Aorta (tissue), 5 donors: ENCODE data around the gene RNASE11. TPM values are rescaled to one million over a fixed set of nuclear protein-coding genes. Genes with fewer than 3 reads are reported as not detected.

Experiments
- ATAC-seq: fragments of 200-7000 bp; cut with Tn5 transposase; one replicate; pipeline ENCODE4 v1.9.1; 2022; ENCODE audit warnings: moderate library complexity; ENCODE audit not compliant: low FRiP score
- DNase-seq, 2 donors: peaks; one replicate each; pipeline ENCODE4 v3.0.0-alpha.2; 2020
- H3K27ac ChIP-seq, 2 donors: one replicate each; pipeline ENCODE4 v1.5.1; 2013; ENCODE audit warnings: low read length in 2 of 2, mild to moderate bottlenecking in 2 of 2, moderate library complexity in 2 of 2, control low read depth in 1 of 2, inconsistent platforms in 1 of 2, low read depth in 1 of 2
- H3K27me3 ChIP-seq, 2 donors: one replicate each; pipeline ENCODE4 v1.6.1; 2013; ENCODE audit warnings: control low read depth in 1 of 2, low read length in 1 of 2, mild to moderate bottlenecking in 1 of 2, moderate library complexity in 1 of 2; ENCODE audit not compliant: insufficient read depth in 2 of 2, control insufficient read depth in 1 of 2
- H3K36me3 ChIP-seq, 2 donors: one replicate each; pipeline ENCODE4 v1.6.1; 2013; ENCODE audit warnings: control low read depth in 1 of 2, low read length in 1 of 2, mild to moderate bottlenecking in 1 of 2; ENCODE audit not compliant: insufficient read depth in 2 of 2, control insufficient read depth in 1 of 2
- H3K4me1 ChIP-seq, 2 donors: one replicate each; pipeline ENCODE4 v1.6.1; 2013; ENCODE audit warnings: low read length in 2 of 2, control low read depth in 1 of 2, mild to moderate bottlenecking in 1 of 2, moderate library complexity in 1 of 2; ENCODE audit not compliant: insufficient read depth in 2 of 2, control insufficient read depth in 1 of 2
- H3K4me3 ChIP-seq, 2 donors: one replicate each; pipeline ENCODE4 v1.5.1; 2013; ENCODE audit warnings: low read length in 2 of 2, control low read depth in 1 of 2, mild to moderate bottlenecking in 1 of 2
- H3K9me3 ChIP-seq: one replicate; pipeline ENCODE4 v1.6.1; 2013; ENCODE audit warnings: mild to moderate bottlenecking, low read length; ENCODE audit not compliant: control insufficient read depth
- WGBS, 2 donors: extraction: QIAGEN DNeasy Blood & Tissue Kit; methylation state at CpG; one replicate each; pipeline ENCODE4 v1.1.7; 2013; 5-methylcytosine and 5-hydroxymethylcytosine counted together
- intact Hi-C, 2 donors: fragments of 100-400 bp; cut with DNase I; formaldehyde crosslinking; loops; one replicate each; pipeline versions ENCODE4 v1.14.2 to v1.15.0; 2022
- polyA plus RNA-seq, 2 donors: library from polyadenylated mRNA; stranded (reverse); fragments of 200-250 nt; gene quantifications; one replicate each; pipeline ENCODE4 v1.2.3, GENCODE V29; 2013
- total RNA-seq, 2 donors: library from RNA; stranded (reverse); fragmentation: NEBNext Ultra II Directional; extraction: Animal tissue kit (Norgen Biotek cat#: 25700); gene quantifications; one replicate each; pipeline ENCODE4 v1.2.1, GENCODE V29; 2021
- donor health status: healthy with polysubstance abuse.
- donor health status: Bipolar disorder and iron deficiency.
- donor health status: DM: no; HTN: no; CAD: no.
- donor health status: DM: no; HTN: no; CAD: no.
- donor health status: DM: yes; HTN: yes; CAD: no.

RNASE11 gene
- total and polyA plus RNA-seq, 4 donors: not detected

DNA sequence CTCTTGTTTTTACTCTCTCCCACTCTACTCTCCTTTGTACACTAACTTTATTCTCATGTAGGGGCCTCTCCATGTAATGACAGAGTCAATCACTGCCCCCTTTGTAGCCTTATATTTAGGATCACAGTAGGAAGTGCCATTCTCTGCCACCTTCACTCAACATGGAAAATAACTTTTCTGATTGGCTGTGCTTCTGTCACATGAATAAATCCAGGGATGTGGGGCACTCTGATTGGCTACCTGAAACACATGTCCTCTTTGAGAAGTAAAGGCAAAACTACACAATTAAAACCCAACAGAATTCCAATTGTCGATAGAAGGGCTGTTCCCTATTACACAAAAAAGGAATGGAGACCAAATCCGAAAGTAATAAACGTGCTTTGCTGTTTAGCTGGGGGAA lies 26.8 kb downstream of the RNASE11 start, which contains the start of gene RNASE9:
TSS of gene RNASE9 (minus strand) at position 87 of the 400 bp plus-strand sequence.
- H3K4me1 ChIP-seq: no peaks in the 10 kb centered on the region
- DNase-seq (no peak), ATAC-seq (no peak)
- no peaks in the 10 kb centered on the region for H3K27me3 ChIP-seq
- H3K9me3 ChIP-seq: no peaks in the 10 kb centered on the region
- H3K36me3 ChIP-seq: no peaks in the 10 kb centered on the region
- whole genome bisulfite sequencing, 2 donors: 90 to 91% methylated on average over 3 of the region's 3 CpGs
- no peak within 1 kb of the TSS for H3K27ac ChIP-seq
- intact Hi-C loops: no loop called here
- H3K4me3 ChIP-seq: no peak within 1 kb of the TSS

GRCh38 chr14:20559461-20559904 lies 28.3 kb downstream of the RNASE11 start:
- H3K27me3 ChIP-seq: no peaks in the 10 kb centered on the region
- intact Hi-C loops: no loop called here
- H3K36me3 ChIP-seq: no peaks in the 10 kb centered on the region
- no peak for ATAC-seq
- DNase-seq: no peak
- H3K4me1 ChIP-seq: no peaks in the 10 kb centered on the region
- H3K9me3 ChIP-seq: no peaks in the 10 kb centered on the region
- H3K27ac ChIP-seq: no peak overlapping the region
- H3K4me3 ChIP-seq: no peak overlapping the region
- 39 to 42% methylated on average over 2 of the region's 2 CpGs for WGBS, 2 donors

DNA sequence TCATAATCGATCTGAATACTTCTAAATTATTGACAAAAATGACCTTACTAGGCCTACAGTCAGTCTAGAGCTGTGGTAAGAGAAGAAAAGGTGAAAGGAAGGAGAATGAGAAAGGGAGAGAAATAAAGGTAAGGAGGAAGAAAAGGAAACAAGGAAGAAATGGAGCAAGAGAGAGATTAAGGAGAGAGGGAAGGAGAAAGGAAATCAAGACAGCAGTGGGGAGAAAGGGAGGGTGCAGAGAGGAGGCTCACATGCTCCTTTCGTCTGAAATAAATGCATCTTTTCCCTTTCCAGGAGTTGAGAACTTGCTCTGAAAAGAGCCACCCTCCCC lies 30.6 kb downstream of the RNASE11 start:
- H3K4me1 ChIP-seq: no peaks in the 10 kb centered on the region
- no peak for DNase-seq
- no peaks in the 10 kb centered on the region for H3K27me3 ChIP-seq
- WGBS, 2 donors: 42 to 45% methylated on average over 2 of the region's 2 CpGs
- no peaks in the 10 kb centered on the region for H3K9me3 ChIP-seq
- no peaks in the 10 kb centered on the region for H3K36me3 ChIP-seq
- no peak overlapping the region for H3K27ac ChIP-seq
- intact Hi-C loops: no loop called here
- ATAC-seq: no peak
- H3K4me3 ChIP-seq: no peak overlapping the region

- no peaks in the 10 kb centered on the region for H3K4me1 ChIP-seq
- no peak overlapping the region for H3K27ac ChIP-seq
- ATAC-seq (no peak), DNase-seq (no peak)
- no peaks in the 10 kb centered on the region for H3K36me3 ChIP-seq
- H3K4me3 ChIP-seq: no peak overlapping the region
- WGBS, 2 donors: 62 to 66% methylated on average over 11 of the region's 11 CpGs
- intact Hi-C loops: no loop called here
- H3K27me3 ChIP-seq: no peaks in the 10 kb centered on the region
- no peaks in the 10 kb centered on the region for H3K9me3 ChIP-seq
Measured at GRCh38 chr14:20556500-20557211, 31.1 kb downstream of the RNASE11 start.

DNA sequence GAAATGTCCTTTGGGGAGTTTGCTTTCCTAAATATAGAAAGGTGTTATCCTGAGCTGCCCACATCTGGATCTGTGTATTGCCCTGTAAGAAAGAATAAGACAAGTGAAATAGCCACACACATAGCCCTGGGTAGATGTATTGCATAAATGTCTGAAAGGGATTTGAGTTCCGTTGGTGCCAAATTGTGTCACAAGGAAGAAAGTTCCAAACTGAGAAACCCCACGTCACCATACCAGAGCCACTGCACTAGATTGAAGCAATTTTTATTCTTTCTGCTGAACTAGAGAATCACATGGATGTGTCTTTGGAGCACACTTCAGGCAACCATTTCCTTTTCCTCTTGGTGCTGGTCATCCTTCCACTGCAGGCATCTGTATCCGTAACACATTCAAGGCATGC lies 32.0 kb downstream of the RNASE11 start:
- no peaks in the 10 kb centered on the region for H3K9me3 ChIP-seq
- H3K27ac ChIP-seq: no peak overlapping the region
- no peaks in the 10 kb centered on the region for H3K4me1 ChIP-seq
- H3K27me3 ChIP-seq: no peaks in the 10 kb centered on the region
- no peak for ATAC-seq
- no peak for DNase-seq
- no peak overlapping the region for H3K4me3 ChIP-seq
- WGBS, 2 donors: 83 to 86% methylated on average over 3 of the region's 3 CpGs
- intact Hi-C loops: no loop called here
- H3K36me3 ChIP-seq: no peaks in the 10 kb centered on the region

DNA sequence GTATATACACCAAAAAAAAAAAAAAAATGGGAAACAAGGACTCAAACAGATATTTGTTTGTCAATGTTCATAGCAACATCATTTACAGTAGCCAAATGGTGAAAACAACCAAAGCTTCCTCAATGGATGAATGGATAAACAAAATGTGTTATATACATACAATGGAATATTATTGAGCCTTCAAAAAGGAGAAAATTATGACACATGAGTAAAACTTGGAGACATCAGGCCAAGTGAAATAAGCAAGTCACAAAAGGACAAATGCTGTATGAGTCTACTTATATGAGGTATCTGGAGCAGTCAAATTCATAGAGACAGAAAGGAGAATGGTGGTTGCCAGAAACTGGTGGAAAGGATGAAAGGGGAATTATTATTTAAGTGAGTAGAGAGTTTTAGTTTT lies 34.8 kb downstream of the RNASE11 start:
- no peak for ATAC-seq
- intact Hi-C loops: no loop called here
- no peak overlapping the region for H3K4me3 ChIP-seq
- no peak overlapping the region for H3K27ac ChIP-seq
- no peaks in the 10 kb centered on the region for H3K36me3 ChIP-seq
- no peaks in the 10 kb centered on the region for H3K27me3 ChIP-seq
- DNase-seq: no peak
- no peaks in the 10 kb centered on the region for H3K9me3 ChIP-seq
- no peaks in the 10 kb centered on the region for H3K4me1 ChIP-seq

DNA sequence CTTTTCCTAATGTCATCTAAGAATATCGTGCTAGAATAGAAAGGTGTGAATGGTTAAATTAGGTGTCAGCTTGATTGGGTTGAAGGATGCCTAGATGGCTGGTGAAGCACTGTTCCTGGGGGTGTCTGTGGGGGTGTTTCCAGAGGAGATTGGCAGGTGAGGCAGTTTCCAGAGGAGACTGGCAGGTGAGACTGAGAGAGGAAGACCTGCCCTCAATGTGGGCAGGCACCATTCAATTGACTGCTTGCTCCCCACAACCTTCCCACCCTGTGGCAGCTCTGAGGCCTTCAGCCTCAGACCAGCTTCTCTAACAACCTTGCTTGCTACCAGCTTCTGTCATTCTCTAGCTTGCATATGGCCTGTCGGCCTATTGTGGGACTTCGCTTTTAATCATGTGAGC lies 36.2 kb downstream of the RNASE11 start:
- H3K4me3 ChIP-seq: no peak overlapping the region
- no peaks in the 10 kb centered on the region for H3K4me1 ChIP-seq
- 88 to 92% methylated on average over 3 of the region's 3 CpGs for WGBS, 2 donors
- DNase-seq (no peak), ATAC-seq (no peak)
- H3K9me3 ChIP-seq: no peaks in the 10 kb centered on the region
- H3K27ac ChIP-seq: no peak overlapping the region
- no peaks in the 10 kb centered on the region for H3K36me3 ChIP-seq
- H3K27me3 ChIP-seq: no peaks in the 10 kb centered on the region
- intact Hi-C loops: no loop called here

- no peak overlapping the region for H3K27ac ChIP-seq
- H3K9me3 ChIP-seq: no peaks in the 10 kb centered on the region
- WGBS, 2 donors: 91 to 95% methylated on average over 2 of the region's 2 CpGs
- H3K36me3 ChIP-seq: no peaks in the 10 kb centered on the region
- H3K4me3 ChIP-seq: no peak overlapping the region
- H3K27me3 ChIP-seq: no peaks in the 10 kb centered on the region
- no peak for DNase-seq
- no peaks in the 10 kb centered on the region for H3K4me1 ChIP-seq
- ATAC-seq: no peak
- intact Hi-C loops: no loop called here
Measured at GRCh38 chr14:20550926-20551325, 36.9 kb downstream of the RNASE11 start.

DNA sequence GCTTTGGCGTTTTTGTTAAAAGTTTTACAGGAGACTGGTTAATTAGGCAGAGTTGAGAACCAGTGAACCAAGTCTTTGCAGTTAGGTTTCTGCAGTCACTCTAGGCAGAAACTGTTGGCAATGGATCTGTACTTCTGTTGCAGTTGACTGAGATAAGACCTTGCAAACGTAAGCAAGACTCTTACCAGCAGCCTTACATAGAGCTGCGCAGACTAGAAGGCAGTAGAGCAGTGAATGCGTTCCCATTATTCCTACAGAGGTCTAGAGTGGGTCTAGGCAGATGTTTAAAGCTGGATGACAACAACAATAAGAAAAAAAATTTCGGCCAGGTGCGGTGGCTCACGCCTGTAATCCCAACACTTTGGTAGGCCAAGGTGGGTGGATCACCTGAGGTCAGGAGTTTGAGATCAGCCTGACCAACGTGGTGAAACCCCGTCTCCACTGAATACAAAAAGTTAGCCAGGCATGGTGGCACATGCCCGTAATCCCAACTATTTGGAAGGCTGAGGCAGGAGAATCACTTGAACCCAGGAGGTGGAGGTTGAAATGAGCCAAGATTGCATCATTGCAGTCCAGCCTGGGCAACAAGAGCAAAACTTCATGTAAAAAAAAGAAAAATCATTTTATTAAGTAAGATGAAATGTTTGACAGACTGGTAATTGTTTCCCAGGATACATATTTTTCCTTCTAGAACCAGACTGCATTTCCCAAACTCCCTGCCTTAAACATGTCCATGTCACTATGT lies 39.2 kb downstream of the RNASE11 start:
- 84 to 88% methylated on average over 10 of the region's 10 CpGs for WGBS, 2 donors
- H3K36me3 ChIP-seq: no peaks in the 10 kb centered on the region
- intact Hi-C loops: no loop called here
- H3K27ac ChIP-seq: no peak overlapping the region
- ATAC-seq: no peak
- no peak for DNase-seq
- H3K4me3 ChIP-seq: no peak overlapping the region
- H3K9me3 ChIP-seq: no peaks in the 10 kb centered on the region
- H3K27me3 ChIP-seq: peaks cover 0 to 3% of the 10 kb centered on the region in 2 donors
- no peaks in the 10 kb centered on the region for H3K4me1 ChIP-seq
